Measurements from ENCODE around the gene INTS7. TPM values are rescaled to one million over a fixed set of nuclear protein-coding genes. Genes with fewer than 3 reads are reported as not detected.
A peak's percentile ranks its signal among the peaks of the same experiment; 100 is the strongest.
"Not testable (repeated sequence)": the region's sequence is repeated elsewhere in the genome, so short reads cannot be mapped to it uniquely, and the experiment has no call there.

The INTS7 gene
- total RNA-seq, 1 donor from 2014 or later = 9.6 TPM

GRCh38 chr1:212042436-212042835, 7.1 kb upstream of the INTS7 start:
- no peak for DNase-seq (ENCODE audit: missing footprints)
- intact Hi-C loops (cut with DNase I) = no loop called here
- ATAC-seq = no peak

DNA sequence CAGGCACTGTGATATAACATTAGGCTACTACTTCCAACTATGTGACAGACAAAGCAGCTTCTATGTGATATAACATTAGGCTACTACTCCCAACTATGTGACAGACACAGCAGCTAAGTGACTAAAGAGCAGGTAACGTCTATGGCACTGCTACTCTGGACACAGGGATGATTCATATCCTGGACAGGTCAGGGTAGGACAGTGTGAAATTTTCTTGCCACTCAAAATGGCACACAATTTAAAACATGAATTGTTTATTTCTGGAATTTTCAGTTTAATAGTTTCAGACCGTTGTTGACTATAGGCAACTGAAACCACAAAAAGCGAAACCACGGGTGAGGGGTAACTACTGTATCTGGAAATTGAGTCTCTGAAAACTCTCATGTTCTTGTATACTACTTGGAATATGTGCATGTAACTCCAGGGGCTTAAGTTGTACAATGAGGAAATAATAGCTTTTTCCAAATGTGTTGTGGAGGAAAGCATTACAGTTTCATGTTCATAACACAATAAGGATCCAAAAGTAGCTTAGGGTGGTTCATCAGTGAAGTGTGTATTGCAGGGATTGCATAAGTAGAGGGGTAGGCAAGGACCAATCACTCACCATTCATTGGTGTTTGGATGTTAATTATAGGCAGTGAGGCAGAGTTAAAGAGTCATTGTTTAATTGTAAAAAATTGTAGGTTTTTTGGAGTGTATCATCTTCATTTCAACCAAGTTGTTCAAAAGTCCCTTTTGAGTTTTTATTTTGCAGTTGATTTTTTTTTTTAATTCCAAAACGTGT, 5.5 kb upstream of the INTS7 start:
- intact Hi-C loops (cut with DNase I) = no loop called here
- DNase-seq (ENCODE audit: missing footprints) = no peak
- ATAC-seq = no peak

DNA sequence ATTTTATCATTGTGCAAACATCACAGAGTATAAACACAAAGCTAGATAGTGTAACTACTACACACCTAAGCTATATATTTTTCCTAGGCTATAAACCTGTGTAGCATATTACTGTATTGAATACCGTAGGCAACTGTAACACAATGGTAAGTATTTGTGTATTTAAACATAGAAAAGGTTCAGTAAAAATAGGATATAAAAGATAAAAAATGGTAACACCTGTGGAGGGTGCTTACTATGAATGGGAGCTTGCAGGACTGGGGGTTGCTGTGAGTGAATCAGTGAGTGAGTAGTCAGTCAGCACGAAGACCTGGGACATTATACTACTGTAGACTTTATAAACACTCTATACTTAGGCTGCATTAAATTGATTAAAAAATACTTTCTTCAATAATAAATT, 4.3 kb upstream of the INTS7 start:
- DNase-seq (ENCODE audit: missing footprints) (no peak), ATAC-seq (no peak)
- intact Hi-C loops (cut with DNase I) = loop anchor here (2.0 to 10.0 kb wide), 2 partner anchors 35 to 415 kb away; no protein-coding TSS in a partner anchor

DNA sequence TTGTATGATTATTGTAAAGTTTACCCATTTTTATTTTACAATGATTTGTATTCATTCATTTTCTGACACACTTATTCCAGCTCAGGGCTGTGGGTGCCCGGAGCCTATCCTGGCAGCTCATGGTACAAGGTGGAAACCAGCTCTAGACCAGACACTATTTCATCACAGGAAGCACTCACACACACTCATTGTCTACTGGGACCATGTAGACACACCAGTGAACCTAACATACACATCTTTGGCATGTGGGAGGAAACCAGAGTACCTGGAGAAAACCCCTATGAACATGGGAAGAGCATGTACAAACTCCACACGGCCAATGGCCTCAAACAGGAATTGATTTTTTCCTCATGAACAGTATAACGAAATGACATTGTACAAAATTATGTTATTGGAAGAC, 2.5 kb upstream of the INTS7 start:
- ATAC-seq (no peak), DNase-seq (ENCODE audit: missing footprints) (no peak)
- intact Hi-C loops (cut with DNase I) = loop anchor here (2.0 to 10.0 kb wide), 2 partner anchors 33 to 417 kb away; no protein-coding TSS in a partner anchor

DNA sequence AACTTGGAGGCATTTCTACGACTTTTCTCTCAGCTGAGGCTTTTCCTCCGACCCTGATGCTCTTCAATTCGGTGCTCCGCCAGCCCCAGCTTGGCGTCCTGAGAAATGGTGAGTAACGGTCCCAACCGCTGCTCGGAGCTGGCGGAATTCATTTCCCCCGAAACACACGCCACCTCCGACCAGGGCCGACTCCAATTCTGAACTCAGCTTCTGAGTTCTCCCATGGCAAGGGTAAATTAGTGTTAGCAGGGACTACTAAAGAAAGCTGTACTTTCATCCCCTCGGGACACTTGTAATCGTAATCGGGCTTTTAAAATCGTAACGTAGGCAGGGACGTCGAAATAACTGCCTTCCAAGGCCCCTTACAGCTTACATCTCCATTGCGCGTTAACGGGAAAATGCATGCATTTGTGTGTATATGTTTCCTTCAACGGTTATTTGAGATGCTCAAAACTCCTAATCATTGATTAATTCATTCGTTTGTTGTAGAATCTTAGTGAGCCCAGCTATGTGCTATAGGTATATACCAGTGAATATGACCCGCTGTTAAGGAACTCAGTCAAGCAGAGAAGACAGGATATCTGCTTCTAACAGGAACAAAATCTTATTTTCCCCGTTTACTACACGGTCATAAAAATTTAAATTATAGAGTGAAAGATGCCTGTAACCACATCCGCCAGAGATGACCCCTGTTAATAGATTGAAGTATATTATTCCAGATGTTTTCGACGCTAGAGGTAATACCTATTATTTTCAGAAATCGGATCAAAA, 663 bp upstream of the INTS7 start:
- no peak for ATAC-seq
- intact Hi-C loops (cut with DNase I) = loop anchor here (10.0 kb wide), 1 partner anchor 419 kb away; no protein-coding TSS in a partner anchor

GRCh38 chr1:212034516-212035122, 738 bp downstream of the INTS7 start:
- DNase-seq (ENCODE audit: missing footprints) = no peak

More for the DNA sequence above, 663 bp upstream of the INTS7 start:
- no peak for DNase-seq (ENCODE audit: missing footprints)

DNA sequence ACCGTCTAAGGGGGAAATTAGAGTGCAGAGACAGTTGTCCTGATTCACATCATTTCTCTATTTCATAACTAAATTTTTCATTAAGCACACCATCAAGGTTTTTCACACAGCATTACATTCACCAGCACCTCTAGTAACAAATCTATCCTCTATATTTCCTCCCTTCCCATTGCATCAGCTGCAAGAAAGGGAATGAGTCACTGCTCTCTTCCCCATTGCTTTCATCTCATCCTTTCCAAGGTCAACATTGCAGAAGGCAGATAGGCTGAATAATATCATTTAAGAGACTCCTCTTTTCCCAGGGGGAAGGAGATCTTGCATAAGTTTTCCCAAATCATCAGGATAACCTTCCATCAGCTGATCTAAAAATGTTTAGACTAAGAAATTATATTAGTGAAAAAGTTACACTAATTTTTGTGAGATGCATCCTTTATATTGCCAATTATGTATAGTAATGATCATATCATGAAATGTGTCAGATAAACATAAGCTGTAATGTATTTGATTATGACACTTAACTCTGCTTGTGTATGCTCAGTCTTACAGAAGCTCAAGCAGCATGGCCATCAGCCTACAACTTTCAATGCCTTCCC, 4.3 kb downstream of the INTS7 start:
- intact Hi-C loops (cut with DNase I) = loop anchor here (10.0 kb wide), 1 partner anchor 424 kb away; no protein-coding TSS in a partner anchor
- ATAC-seq (no peak), DNase-seq (ENCODE audit: missing footprints) (no peak)

More at GRCh38 chr1:212034516-212035122, 738 bp downstream of the INTS7 start:
- intact Hi-C loops (cut with DNase I) = loop anchor here (10.0 kb wide), 1 partner anchor 420 kb away; no protein-coding TSS in a partner anchor
- ATAC-seq = peak; percentile 24

GRCh38 chr1:212027727-212028126, 7.6 kb downstream of the INTS7 start:
- peak; percentile 32 for DNase-seq (ENCODE audit: missing footprints)
- intact Hi-C loops (cut with DNase I); ATAC-seq: not testable (repeated sequence)

- no peak for DNase-seq (ENCODE audit: missing footprints)
- intact Hi-C loops (cut with DNase I) = no loop called here
- no peak for ATAC-seq
Observed at GRCh38 chr1:212024469-212025149, 10.7 kb downstream of the INTS7 start.

- ATAC-seq; intact Hi-C loops (cut with DNase I); DNase-seq (ENCODE audit: missing footprints): not testable (repeated sequence)
Observed at GRCh38 chr1:212022908-212023307, 12.4 kb downstream of the INTS7 start.

DNA sequence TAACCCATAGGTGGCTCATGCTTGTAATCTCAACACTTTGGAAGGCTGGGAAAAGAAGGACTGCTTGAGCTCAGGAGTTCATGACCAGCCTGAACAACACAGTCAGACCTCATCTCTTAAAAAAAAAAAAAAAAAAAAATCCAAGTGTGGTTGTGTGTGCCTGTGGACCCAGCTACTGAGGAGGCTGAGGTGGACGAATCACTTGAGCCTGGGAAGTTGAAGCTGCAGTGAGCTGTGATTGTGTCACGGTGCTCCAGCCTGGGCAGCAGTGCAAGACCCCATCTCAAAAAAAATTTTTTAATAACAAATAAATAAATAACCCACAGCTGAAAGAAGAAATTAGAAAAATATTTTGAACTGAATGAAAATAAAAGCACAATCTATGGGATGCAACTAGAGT, 13.8 kb downstream of the INTS7 start:
- no peak for DNase-seq (ENCODE audit: missing footprints)
- intact Hi-C loops (cut with DNase I) = no loop called here
- no peak for ATAC-seq

GRCh38 chr1:212020975-212021374, 14.4 kb downstream of the INTS7 start:
- no peak for ATAC-seq
- intact Hi-C loops (cut with DNase I) = no loop called here
- DNase-seq (ENCODE audit: missing footprints) = no peak

DNA sequence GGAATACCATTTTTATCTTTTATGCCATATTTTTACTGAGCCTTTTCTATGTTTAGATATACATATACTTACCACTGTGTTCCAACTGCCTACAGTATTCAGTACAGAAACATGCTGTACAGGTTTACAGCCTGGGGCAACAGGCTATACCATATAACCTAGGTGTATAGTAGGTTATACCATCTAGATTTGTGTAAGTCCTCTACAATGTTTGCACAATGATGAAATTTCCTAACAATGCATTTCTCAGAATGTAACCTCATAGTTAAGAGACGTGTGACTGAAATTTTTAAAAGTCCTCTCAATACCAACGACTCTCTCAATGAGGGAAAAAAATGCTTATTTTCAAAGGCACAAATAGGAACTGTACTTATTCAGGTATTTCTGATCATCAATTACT, 21.7 kb downstream of the INTS7 start:
- no peak for ATAC-seq
- intact Hi-C loops (cut with DNase I) = no loop called here
- no peak for DNase-seq (ENCODE audit: missing footprints)

GRCh38 chr1:212012034-212012740, 23.2 kb downstream of the INTS7 start:
- DNase-seq (ENCODE audit: missing footprints) = no peak
- intact Hi-C loops (cut with DNase I) = no loop called here
- peak; percentile 84 for ATAC-seq

DNA sequence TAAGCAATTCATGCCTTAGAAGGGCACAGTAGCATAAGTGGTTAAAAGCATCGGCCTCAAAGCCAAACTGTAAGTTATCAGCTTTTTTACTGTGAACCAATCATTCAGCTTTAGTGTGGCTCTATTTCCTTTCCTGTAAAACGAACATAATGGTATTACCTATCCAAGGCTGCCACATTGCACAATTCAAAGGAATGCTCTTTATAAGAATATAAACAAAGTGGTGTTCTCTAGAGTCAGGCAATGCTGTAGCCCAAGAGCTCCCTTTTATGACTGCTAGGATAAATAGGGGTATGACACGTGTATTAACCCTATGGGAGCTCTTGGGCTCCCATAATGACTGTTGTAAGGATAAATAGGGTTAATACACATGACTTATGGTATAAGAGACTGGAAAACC, 25.4 kb downstream of the INTS7 start:
- no peak for ATAC-seq
- no peak for DNase-seq (ENCODE audit: missing footprints)
- intact Hi-C loops (cut with DNase I) = no loop called here

- no peak for DNase-seq (ENCODE audit: missing footprints)
- no peak for ATAC-seq
- intact Hi-C loops (cut with DNase I) = no loop called here
Observed at GRCh38 chr1:212009561-212009960, 25.8 kb downstream of the INTS7 start.

DNA sequence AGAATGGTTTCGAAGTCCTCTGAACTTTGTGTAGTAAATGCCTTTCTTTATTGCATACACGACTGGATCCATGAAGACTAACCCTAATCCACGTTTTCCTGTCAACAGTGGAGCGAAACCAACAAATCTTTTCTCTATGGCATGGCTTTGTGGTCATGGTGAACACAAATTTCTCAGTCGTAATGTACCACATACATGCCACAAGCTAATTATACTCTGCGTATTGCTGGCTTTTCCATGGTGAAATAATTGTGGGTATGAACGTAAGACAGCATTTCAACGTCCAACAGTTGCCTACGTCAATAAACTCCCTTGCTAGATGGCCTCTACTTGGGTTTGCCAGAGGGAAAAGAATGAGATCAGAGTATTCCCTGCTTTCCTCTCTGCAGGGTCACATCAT, 27.5 kb downstream of the INTS7 start:
- DNase-seq (ENCODE audit: missing footprints) (no peak), ATAC-seq (no peak)
- intact Hi-C loops (cut with DNase I) = no loop called here

DNA sequence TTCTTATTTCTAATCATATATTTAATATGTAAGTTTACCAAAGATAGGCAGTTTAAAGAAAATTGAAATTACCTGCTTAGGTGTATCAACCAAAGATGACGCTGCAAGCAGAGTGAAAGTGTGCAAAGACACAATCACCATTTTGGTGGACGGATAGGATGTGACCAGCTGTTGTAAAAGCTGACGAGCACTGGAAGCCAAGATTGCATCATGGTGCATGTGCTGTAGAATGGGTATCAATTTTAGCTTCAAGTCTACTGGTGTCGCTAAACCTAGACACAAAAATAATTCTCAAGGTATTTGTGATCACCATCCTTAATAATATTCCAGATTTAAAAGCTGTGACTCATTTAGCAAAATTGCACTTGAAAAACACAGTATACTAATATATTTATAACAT, 28.2 kb downstream of the INTS7 start:
- no peak for DNase-seq (ENCODE audit: missing footprints)
- intact Hi-C loops (cut with DNase I) = no loop called here

More for the DNA sequence above, 28.2 kb downstream of the INTS7 start:
- no peak for ATAC-seq

All from Right ventricle myocardium inferior (tissue), 1 donor.